H1 (cell line): ENCODE results near the gene SLC34A1. TPM values are rescaled to one million over a fixed set of nuclear protein-coding genes. Genes with fewer than 3 reads are reported as not detected.

ENCODE experiments used
- GABPA ChIP-seq: IDR thresholded peaks from 2 replicates; pipeline ENCODE4 v1.6.1; 2011; ENCODE audit warnings: mild to moderate bottlenecking, low read length, moderate library complexity, borderline replicate concordance; ENCODE audit not compliant: insufficient read depth
- polyA plus RNA-seq, 7 experiments: library from polyadenylated mRNA; depleted of rRNA in 3 of 7; stranded (reverse) in 5 of 7; unstranded in 2 of 7; fragments of >200 nt in 5 of 7; fragments of 200-250 nt in 2 of 7; gene quantifications; 1 replicate in 5 of 7; 2 replicates in 1 of 7; 4 replicates in 1 of 7; pipeline versions ENCODE4 v1.2.1 to v1.2.3, GENCODE V29; 2011 to 2013; ENCODE audit warnings: missing spikeins in 2 of 7, mixed read lengths in 2 of 7
- total RNA-seq: library from RNA; stranded (reverse); fragmentation: NEBNext Ultra II Directional; extraction: Animal tissue kit (Norgen Biotek cat#: 25700); gene quantifications from 2 replicates; pipeline ENCODE4 v1.2.1, GENCODE V29; 2021
- TF ChIP-seq, protein P1 (sequence below): IDR thresholded peaks from 2 replicates; pipeline ENCODE4 v1.6.1; 2011; ENCODE audit warnings: low read length, improper control_type of control experiment

SLC34A1 gene
- total and polyA plus RNA-seq, 2 of the 8 experiments (the other 6 are each of a cell fraction or from before 2014, with no cell fraction given), result not detected

DNA sequence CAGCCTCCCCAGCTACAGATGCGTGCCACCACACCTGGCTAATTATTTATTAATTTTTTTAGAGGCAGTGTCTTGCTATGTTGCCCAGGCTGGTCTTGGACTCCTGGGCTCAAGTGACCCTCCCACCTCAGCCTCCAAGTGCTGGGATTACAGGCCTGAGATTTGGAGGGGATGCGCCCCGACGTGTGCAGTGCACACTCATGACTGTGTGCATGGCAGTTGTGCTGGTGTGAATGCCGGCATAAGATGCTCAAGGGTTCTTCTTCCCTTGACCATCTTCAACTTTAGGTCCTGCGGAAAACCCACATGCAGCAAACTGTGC, 3.5 kb upstream of the SLC34A1 start (continued):
- TF ChIP-seq, protein P1, sequence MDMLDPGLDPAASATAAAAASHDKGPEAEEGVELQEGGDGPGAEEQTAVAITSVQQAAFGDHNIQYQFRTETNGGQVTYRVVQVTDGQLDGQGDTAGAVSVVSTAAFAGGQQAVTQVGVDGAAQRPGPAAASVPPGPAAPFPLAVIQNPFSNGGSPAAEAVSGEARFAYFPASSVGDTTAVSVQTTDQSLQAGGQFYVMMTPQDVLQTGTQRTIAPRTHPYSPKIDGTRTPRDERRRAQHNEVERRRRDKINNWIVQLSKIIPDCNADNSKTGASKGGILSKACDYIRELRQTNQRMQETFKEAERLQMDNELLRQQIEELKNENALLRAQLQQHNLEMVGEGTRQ, result no peak
- no peak for TF ChIP-seq GABPA
